ENCODE data around the gene HLCS. TPM values are rescaled to one million over a fixed set of nuclear protein-coding genes. Genes with fewer than 3 reads are reported as not detected.

Gene HLCS
- total and polyA plus RNA-seq, 5 experiments from 2014 or later: 6.2 to 13.4 (median 12.3) TPM

DNA sequence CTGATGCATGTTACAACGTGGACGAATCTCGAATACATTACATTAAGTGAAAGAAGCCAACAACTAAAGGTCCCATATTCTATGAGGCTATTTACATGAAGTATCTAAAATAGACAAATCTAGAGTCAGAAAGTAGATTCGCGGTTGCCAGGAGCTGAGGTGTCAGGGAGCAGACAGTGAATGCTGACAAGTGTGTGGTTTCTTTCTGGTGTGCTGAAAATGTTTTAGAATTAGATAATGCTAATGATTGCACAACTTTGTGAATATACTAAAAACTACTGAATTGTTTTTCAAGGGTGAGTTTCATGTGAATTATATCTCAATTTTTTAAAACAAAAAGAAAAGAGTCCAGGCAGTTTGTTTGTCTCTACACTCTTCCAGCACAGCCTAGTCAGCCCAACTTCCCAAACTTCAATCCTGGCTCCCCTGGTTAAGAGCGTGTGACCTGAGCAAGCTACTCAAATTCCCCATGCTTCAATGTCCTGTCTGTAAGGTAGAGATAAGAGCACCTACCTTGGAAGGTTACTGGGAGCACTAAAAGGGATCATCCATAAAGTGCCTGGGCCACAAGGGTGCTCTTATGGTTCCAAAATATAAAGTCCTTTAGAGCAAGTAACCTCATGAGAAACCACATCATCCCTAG lies 20.9 kb downstream of the HLCS start:
- ATAC-seq (no peak), DNase-seq (no peak)
- POLR2A ChIA-PET: no interaction called here
- Mint-ChIP-seq H3K36me3 (peaks cover 10 to 49% (median 26%) of the 10 kb centered on the region in 3 donors), H3K4me3 (no peak overlapping the region), H3K4me1 (peaks cover 0 to 4% (median under 1%) of the 10 kb centered on the region in 4 donors), H3K9me3 (peaks cover 0 to 3% (median 0%) of the 10 kb centered on the region in 9 donors), H3K27ac (peak overlapping the region in 1 of 10 donors; percentile 43), H3K27me3 (no peaks in the 10 kb centered on the region)

DNA sequence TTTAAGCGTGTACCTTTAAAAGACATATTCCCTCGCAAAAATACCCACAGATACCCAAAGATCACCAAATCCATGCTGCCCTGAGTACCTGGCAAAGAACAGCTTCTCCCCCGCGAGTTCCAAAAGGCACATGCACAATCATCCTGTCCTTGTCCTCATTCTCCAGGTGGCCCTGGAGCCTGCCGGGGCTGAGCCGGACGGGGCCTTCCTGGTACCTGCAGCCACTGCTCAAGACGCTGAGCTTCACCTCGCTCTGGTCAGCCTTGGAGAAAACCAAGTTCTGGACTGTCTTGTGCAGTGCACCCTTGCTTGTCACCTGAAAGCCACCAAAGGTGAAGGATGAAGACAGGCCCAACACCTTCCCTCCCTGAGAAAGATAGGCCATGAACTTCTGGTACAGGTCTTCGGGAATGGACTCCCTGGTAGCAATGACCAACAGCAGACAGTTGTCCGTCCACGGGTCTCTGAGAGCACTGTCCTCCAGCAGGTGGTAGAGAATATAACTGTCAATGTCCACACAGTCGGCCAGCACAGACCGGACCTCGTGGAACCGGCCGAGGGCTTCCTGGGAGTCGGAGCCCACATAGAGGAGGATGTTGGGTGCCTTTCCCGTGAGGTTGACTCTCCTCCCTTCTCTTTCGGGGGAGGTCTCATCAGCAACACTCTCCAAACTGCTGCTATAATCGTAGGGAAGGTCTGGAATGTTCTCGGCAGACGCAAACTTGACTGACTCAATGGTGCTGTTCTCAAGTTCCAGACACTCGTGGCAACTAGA lies 29.9 kb downstream of the HLCS start:
- H3K27me3 Mint-ChIP-seq: no peaks in the 10 kb centered on the region
- peaks cover 5 to 64% (median 24%) of the 10 kb centered on the region in 3 donors for H3K36me3 Mint-ChIP-seq
- ATAC-seq (no peak), DNase-seq (no peak)
- H3K4me1 Mint-ChIP-seq: peaks cover 0 to 9% (median 0%) of the 10 kb centered on the region in 4 donors
- no peaks in the 10 kb centered on the region for H3K9me3 Mint-ChIP-seq
- POLR2A ChIA-PET: no interaction called here
- H3K4me3 Mint-ChIP-seq: no peak overlapping the region
- H3K27ac Mint-ChIP-seq: peak overlapping the region in 1 of 10 donors; percentile 34

DNA sequence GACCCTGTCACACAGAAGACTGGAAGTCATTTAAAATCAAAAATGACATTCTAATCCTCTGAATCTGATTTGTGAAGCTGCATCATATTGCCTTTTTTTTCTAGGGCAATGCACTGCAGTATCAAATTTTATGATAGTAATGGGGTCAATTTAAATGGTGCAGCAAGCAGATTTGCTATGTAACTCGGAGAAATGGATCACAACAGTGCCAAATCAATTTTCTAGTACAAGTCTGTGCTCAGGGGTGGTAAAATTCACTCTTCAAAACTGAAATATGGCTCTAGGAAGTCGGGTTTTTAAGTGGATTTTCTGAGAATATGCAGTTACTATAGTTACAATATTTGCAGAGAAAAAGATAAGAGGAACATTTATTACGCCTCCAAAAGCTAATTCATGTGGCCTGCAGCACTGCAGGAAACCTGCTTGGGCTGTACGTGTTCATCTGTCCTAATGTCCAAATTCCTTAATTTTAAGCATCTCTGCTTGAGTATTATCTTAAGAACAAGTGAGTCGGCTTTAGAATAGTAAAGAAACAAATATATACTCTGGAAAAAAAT lies 31.5 kb downstream of the HLCS start:
- peaks cover 0 to 9% (median 0%) of the 10 kb centered on the region in 4 donors for H3K4me1 Mint-ChIP-seq
- POLR2A ChIA-PET: no interaction called here
- peaks cover 5 to 69% (median 20%) of the 10 kb centered on the region in 3 donors for H3K36me3 Mint-ChIP-seq
- H3K27me3 Mint-ChIP-seq: no peaks in the 10 kb centered on the region
- ATAC-seq (no peak), DNase-seq (no peak)
- no peaks in the 10 kb centered on the region for H3K9me3 Mint-ChIP-seq
- H3K4me3 Mint-ChIP-seq: no peak overlapping the region
- H3K27ac Mint-ChIP-seq: no peak overlapping the region

DNA sequence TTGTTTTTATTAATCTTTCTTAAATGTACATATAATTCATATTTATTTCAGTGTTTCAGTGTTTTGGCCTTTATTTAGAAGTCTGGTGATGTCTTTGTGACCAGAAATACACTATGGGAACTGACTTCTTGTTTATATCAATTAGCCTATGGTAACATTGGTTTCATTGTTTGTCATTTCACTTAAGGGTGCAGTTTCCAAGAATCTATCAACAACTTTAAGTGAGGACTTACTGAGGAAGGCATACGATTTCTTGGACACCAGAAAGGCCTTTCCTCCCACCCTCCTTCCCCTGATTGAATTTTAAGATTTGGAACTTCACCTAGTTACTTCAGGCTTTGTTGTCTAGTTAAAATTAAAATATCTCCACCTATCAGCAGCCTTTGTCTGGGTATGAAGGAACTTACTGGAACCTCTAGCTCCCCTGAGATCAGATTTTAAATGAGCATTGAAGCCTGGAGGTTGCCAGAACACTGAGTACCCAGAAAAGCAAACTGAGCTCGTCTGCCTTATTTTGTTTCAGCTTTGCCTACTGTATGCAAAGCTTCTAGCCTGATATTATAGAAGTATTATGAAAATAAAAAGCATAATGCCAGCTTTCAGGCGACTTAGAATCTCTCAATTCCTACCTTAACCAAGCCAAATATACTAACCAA lies 34.2 kb downstream of the HLCS start:
- Mint-ChIP-seq H3K27ac (no peak overlapping the region), H3K27me3 (no peaks in the 10 kb centered on the region), H3K9me3 (no peaks in the 10 kb centered on the region), H3K4me3 (no peak overlapping the region), H3K4me1 (peaks cover 0 to 9% (median 0%) of the 10 kb centered on the region in 4 donors), H3K36me3 (peaks cover 3 to 74% (median 22%) of the 10 kb centered on the region in 3 donors)
- DNase-seq (no peak), ATAC-seq (no peak)
- POLR2A ChIA-PET: no interaction called here

DNA sequence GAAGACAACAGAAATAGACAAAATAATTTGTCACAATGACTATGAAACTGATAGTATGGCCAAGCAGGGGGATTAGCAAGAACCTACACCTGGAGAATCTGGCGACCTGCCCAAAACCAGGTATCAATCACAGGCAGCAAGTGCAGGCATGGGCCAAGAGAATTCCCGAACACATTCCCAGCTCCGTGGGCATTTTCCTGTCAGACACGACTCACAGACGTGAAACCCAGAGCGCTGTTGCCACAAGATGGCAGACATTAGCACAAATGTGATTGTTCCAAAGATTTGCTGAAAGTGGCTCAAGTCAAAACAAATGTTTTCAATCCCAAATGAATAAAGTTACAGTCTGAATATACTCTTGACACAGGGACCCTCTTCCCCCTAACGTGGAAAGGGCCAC lies 36.8 kb downstream of the HLCS start:
- peak overlapping the region in 3 of 10 donors; percentile 2 to 63 (median 10) for H3K27ac Mint-ChIP-seq

DNA sequence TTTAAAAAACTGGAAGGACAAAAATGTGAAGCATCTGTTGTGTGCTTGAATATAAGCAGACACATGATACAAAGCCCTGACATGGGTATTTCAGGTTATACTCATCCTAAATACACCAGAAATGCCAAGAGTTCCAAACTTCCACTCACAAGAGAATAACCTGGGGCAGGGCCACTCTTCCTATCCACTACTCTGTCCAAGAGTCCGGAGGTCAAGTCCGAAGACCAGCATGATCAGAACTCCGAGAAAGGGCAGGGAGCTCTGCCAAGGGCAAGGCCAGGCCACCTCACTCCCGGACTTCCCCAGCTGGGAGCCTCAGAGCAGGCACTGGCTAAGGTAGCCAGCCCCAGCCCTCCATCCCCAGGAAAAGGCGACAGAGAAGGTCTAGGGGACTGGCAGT lies 37.5 kb downstream of the HLCS start:
- peaks cover 0 to 3% (median under 1%) of the 10 kb centered on the region in 4 donors for H3K4me1 Mint-ChIP-seq
- POLR2A ChIA-PET: no interaction called here
- ATAC-seq (no peak), DNase-seq (no peak)
- H3K27ac Mint-ChIP-seq: no peak overlapping the region
- no peaks in the 10 kb centered on the region for H3K27me3 Mint-ChIP-seq
- no peaks in the 10 kb centered on the region for H3K9me3 Mint-ChIP-seq
- peaks cover 0 to 52% (median 8%) of the 10 kb centered on the region in 3 donors for H3K36me3 Mint-ChIP-seq
- H3K4me3 Mint-ChIP-seq: no peak overlapping the region

More for the DNA sequence above, 36.8 kb downstream of the HLCS start:
- H3K4me1 Mint-ChIP-seq: peaks cover 0 to 3% (median under 1%) of the 10 kb centered on the region in 4 donors
- no peak overlapping the region for H3K4me3 Mint-ChIP-seq
- ATAC-seq (no peak), DNase-seq (no peak)
- no peaks in the 10 kb centered on the region for H3K27me3 Mint-ChIP-seq
- H3K9me3 Mint-ChIP-seq: no peaks in the 10 kb centered on the region
- peaks cover 0 to 58% (median 12%) of the 10 kb centered on the region in 3 donors for H3K36me3 Mint-ChIP-seq
- POLR2A ChIA-PET: no interaction called here

DNA sequence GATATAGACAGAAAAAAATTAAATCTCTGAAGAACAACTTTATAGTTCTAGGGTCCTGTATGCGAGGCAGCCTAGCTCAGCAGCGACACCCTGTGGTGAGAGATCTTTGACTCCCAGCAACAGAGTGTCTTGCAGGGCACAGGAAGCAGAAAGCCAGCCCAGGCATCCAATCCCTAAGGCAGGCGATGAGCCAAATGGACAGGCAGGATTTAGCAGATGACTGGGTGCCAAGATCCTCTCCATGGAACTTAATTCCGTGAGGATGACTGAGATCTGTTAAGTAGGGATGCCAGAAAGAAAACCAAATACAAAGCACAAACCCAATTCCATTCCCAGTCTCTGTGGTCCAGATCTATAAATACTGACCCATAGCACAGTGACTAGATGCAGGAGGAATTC lies 38.8 kb downstream of the HLCS start:
- H3K27me3 Mint-ChIP-seq: no peaks in the 10 kb centered on the region
- H3K36me3 Mint-ChIP-seq: peaks cover 0 to 42% (median 3%) of the 10 kb centered on the region in 3 donors
- no peaks in the 10 kb centered on the region for H3K9me3 Mint-ChIP-seq
- POLR2A ChIA-PET: no interaction called here
- peaks cover 5 to 13% (median 9%) of the 10 kb centered on the region in 4 donors for H3K4me1 Mint-ChIP-seq
- no peak overlapping the region for H3K4me3 Mint-ChIP-seq
- ATAC-seq (peak; percentile 55 to 67), DNase-seq (peak; percentile 39 to 80 (median 60))
- H3K27ac Mint-ChIP-seq: no peak overlapping the region

DNA sequence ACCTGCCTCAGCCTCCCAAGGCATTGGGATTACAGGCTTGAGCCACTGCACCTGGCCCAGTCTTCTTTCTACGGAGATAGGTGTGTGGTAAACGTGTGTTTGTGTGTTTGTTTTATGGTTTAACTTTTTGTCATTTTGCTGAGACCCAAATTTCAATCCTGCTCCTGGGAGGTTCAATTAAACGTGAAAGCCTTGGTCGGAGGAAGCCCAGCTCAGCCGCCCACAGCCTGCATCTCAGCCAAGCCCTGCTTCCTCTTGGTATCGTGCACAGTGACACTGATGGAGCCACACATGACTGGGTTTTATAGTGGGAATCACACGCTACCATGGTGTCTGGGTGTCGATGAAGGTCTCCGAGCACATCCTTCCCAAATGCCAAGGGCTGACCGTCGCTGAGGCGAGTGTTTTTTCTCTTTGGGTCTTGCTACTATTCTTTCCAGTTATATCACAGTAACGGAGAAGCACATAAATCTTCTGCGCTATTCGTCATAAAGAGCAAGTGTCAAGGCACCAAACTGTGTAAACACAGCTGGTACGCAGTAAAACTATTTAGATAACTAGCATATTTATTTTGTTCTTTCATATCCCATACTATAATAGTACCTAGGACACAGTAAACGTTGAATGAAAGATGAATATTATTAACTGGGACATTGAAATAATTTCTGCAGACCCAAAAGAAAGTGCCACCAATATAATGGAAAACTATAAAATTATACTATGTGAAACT lies 39.3 kb downstream of the HLCS start:
- H3K27me3 Mint-ChIP-seq: no peaks in the 10 kb centered on the region
- no peaks in the 10 kb centered on the region for H3K9me3 Mint-ChIP-seq
- ATAC-seq (no peak), DNase-seq (no peak)
- H3K4me3 Mint-ChIP-seq: no peak overlapping the region
- peaks cover 0 to 43% (median 3%) of the 10 kb centered on the region in 3 donors for H3K36me3 Mint-ChIP-seq
- peaks cover 5 to 17% (median 10%) of the 10 kb centered on the region in 4 donors for H3K4me1 Mint-ChIP-seq
- H3K27ac Mint-ChIP-seq: peak overlapping the region in 1 of 10 donors; percentile 34
- POLR2A ChIA-PET: no interaction called here

DNA sequence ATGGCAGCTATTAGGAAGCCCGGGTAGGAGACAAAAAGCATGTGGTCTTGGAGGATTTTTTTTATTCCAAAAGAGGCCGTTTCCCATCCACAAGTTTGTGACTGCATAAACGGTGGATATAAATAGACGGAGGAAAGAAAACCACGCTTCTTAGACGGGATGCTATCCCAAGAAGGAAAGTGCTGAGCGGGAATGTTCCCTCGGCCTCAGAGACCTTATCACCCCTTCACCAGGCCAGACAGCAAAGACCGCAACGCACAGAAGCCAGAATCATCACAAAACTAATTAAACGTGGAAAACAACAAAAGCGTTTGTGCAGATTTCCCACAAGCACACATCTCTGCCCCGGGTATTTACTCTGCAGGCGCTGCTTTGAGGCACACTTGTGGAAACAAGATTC lies 43.2 kb downstream of the HLCS start:
- Mint-ChIP-seq H3K36me3 (peaks cover 0 to 32% (median 2%) of the 10 kb centered on the region in 3 donors), H3K4me3 (peak overlapping the region in 2 of 10 donors; percentile 0 to 16), H3K4me1 (peaks cover 5 to 17% (median 12%) of the 10 kb centered on the region in 4 donors), H3K9me3 (no peaks in the 10 kb centered on the region), H3K27me3 (no peaks in the 10 kb centered on the region), H3K27ac (peak overlapping the region in 8 of 10 donors; percentile 1 to 80 (median 34))
- ATAC-seq (no peak), DNase-seq (no peak)
- POLR2A ChIA-PET: no interaction called here

DNA sequence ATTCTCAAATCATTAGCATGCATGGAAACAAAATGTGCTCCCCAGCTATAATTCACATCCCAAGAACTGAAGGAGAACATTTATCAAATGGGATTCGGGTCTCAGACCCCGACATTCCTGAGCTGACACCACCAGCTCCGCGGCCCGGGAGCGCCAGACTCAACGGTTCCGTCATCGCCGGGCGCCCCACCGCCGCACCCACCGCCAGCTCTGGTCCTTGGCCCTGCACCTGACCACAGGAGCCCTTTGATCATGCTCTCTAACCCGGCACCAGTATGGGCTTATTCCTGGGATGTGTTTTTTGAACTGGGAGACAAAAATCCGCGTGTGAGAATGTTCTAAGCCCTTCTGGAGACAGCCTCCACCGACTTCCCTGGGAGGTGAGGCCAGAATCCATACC lies 43.6 kb downstream of the HLCS start:
- peak overlapping the region in 2 of 10 donors; percentile 10 to 76 for H3K27ac Mint-ChIP-seq
- no peak for DNase-seq
- no peak overlapping the region for H3K4me3 Mint-ChIP-seq
- no peak for ATAC-seq
- peaks cover 5 to 17% (median 12%) of the 10 kb centered on the region in 4 donors for H3K4me1 Mint-ChIP-seq
- H3K27me3 Mint-ChIP-seq: no peaks in the 10 kb centered on the region
- POLR2A ChIA-PET: no interaction called here
- peaks cover 0 to 33% (median 2%) of the 10 kb centered on the region in 3 donors for H3K36me3 Mint-ChIP-seq
- H3K9me3 Mint-ChIP-seq: no peaks in the 10 kb centered on the region

DNA sequence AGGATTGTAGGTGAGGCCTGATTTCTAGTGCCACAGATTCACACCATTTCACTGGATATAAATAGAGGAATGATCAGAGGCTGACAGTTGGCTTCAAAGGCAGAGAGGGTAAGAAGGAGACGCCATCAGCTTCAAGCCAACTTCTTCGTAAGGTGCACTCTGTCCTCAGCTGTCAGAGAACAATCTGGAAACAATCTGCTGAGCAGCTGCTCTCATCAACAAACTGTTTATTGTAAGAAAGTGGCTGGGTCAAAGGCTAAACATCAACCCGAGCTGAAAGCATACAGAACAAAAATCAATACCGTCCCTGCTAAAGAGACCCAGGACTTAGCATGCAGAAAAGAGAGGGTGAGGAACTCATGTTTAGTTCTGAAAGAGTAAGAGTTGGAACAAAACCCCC lies 48.2 kb downstream of the HLCS start:
- Mint-ChIP-seq H3K27ac (no peak overlapping the region), H3K27me3 (no peaks in the 10 kb centered on the region), H3K4me3 (no peak overlapping the region), H3K9me3 (no peaks in the 10 kb centered on the region), H3K4me1 (peaks cover 8 to 18% (median 13%) of the 10 kb centered on the region in 4 donors), H3K36me3 (peaks cover 0 to 26% (median 4%) of the 10 kb centered on the region in 3 donors)
- DNase-seq (no peak), ATAC-seq (no peak)
- POLR2A ChIA-PET: no interaction called here

DNA sequence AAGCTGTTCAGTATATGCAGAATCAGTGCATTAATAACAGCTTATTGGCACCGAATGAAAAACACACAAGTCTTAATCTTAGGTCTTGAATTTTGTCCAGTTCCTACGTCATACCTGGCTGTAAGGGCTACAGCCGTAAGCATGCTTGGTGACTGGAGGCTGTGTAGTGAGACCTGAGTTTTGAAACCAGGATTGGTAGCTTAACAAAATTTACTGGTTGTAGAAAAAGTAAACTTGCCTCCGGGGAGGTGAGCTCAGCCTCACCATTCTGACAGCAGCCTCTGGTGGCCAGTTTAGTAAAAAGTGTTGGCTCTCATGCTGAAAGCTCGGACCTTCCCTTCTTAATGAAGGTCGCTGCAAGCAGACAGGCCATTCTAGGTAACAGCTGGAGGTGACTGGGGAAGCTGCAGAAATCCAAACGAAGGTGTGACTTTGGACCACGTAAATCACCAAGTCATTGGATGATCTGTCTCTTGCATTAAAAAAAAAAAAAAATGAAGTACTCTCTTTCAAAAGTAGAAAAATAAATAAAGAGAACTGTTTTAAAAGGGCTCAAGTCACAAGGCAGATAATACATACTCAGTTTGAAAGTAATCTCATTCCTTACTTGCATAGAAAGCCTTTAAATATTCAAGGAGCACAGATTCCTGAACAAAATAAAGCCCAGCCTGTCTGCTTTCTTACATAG lies 48.9 kb downstream of the HLCS start:
- no peak for ATAC-seq
- Mint-ChIP-seq H3K36me3 (peaks cover 0 to 26% (median 4%) of the 10 kb centered on the region in 3 donors), H3K27ac (peak overlapping the region in 1 of 10 donors; percentile 68), H3K9me3 (no peaks in the 10 kb centered on the region), H3K27me3 (no peaks in the 10 kb centered on the region), H3K4me3 (no peak overlapping the region), H3K4me1 (peaks cover 8 to 12% (median 10%) of the 10 kb centered on the region in 4 donors)
- no peak for DNase-seq
- POLR2A ChIA-PET: no interaction called here
